GM12872 (cell line): ENCODE measurements around the gene IL1F10.

Source experiments
- TF ChIP-seq, protein P1 (sequence below): IDR thresholded peaks from 3 replicates; pipeline ENCODE4 v1.5.1; 2011; ENCODE audit warnings: low read depth, mild to moderate bottlenecking, low read length, moderate library complexity; ENCODE audit not compliant: insufficient read depth

Gene IL1F10

DNA sequence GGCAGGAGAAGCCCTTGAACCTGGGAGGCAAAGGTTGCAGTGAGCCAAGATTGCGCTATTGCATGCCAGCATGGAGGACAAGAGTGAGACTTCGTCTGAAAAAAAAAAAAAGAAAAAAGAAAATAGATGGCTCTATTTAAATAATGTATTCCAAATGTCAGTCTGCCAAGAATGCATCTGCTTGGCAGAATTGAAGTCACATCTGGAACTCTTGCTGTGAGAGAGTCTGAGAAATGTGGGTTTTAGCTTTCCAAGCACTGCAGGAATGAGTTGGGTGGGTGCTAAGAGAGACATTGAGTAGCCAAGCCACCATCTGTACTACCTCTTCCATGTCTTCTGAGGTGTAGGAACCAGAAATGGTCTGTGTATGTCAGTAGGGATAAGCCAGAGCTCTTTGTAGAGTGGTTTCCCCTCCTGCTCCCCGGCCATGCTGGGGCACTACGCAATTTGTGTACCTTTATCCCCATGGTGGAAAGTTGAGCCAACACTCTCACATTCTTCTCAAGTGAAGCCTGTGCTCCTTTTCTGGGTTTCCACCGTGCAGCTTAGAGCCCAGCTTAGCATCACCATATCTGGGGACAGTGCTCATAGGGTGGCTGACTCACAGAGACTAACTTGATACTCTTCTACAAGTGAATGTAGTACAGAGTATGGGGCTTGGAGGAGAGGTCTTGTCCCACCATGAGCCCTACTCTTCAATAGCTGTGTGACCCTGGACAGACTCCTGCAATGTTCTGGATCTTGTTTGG lies 25.3 kb downstream of the IL1F10 start:
- TF ChIP-seq, protein P1, sequence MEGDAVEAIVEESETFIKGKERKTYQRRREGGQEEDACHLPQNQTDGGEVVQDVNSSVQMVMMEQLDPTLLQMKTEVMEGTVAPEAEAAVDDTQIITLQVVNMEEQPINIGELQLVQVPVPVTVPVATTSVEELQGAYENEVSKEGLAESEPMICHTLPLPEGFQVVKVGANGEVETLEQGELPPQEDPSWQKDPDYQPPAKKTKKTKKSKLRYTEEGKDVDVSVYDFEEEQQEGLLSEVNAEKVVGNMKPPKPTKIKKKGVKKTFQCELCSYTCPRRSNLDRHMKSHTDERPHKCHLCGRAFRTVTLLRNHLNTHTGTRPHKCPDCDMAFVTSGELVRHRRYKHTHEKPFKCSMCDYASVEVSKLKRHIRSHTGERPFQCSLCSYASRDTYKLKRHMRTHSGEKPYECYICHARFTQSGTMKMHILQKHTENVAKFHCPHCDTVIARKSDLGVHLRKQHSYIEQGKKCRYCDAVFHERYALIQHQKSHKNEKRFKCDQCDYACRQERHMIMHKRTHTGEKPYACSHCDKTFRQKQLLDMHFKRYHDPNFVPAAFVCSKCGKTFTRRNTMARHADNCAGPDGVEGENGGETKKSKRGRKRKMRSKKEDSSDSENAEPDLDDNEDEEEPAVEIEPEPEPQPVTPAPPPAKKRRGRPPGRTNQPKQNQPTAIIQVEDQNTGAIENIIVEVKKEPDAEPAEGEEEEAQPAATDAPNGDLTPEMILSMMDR, result no peak

DNA sequence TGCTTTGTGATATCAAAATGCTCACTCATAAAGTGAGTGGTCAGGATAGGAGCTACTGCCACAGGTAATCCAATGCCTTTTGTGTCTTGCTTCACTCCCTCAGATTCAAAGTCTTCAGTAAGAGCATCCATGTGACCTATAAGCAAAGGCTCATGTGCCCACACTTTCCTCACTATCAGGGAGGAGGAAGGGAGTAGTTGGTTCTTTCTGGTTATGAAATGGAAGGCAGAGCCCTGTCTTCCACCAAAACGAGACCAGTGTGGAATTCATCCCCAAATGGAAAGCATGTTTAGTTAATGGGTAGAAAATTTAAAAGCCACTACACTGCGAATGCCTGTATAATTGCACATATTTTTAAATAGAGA lies 25.8 kb downstream of the IL1F10 start:
- TF ChIP-seq, protein P1, result no peak

DNA sequence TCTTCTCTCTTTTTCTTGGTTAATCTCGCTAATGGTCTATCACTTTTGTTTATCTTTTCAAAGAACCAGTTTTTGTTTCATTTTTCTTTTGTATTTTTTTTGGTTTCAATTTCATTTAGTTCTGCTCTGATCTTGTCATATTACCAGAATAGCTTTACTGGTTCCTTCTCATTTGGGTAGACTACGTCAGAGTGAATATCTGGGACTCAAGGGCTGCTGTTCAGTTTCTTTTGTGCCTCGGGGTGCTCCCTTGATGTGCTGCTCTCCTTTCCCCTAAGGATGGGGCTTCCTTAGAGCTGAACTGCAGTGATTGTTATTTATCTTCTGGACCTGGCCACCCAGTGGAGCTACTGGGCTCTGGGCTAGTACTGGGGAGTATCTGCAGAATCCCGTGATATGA lies 30.3 kb downstream of the IL1F10 start:
- TF ChIP-seq, protein P1, result no peak

DNA sequence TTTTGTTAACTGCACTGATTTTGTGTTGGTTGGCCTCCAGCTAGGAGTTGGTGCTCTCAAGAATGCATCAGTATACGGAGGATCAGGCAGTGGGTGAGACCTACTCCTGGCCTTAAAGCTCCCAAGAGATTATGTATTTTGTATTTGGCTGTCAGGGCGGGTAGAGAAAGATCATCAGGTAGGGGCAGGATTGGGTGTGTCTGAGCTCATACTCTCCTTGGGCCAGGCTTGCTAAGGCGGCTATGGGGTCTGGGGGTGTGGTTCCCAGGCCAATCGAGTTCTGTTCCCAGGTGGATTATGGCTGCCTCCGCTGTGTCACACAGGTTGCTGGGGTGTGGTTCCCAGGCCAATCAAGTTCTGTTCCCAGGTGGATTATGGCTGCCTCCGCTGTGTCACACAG lies 30.8 kb downstream of the IL1F10 start:
- TF ChIP-seq, protein P1, result no peak

DNA sequence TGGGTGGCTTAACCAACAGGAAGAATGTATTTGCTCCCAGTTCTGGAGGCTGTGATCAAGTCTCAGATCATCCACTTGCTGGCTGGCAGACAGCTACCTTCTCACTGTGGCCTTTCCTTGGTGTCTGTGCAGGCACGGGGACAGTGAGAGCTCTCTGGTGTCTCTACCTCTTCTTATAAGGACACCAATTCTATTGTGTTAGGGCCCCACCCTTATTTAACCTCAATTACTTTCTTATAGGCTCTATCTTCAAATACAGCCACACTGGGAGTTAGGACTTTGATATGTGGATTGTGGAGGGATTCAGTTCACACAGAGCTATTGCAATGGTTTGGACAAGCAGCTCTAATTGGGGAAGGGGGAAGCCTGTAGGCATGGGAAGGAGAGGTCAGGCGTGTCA lies 34.4 kb downstream of the IL1F10 start:
- TF ChIP-seq, protein P1, result no peak

DNA sequence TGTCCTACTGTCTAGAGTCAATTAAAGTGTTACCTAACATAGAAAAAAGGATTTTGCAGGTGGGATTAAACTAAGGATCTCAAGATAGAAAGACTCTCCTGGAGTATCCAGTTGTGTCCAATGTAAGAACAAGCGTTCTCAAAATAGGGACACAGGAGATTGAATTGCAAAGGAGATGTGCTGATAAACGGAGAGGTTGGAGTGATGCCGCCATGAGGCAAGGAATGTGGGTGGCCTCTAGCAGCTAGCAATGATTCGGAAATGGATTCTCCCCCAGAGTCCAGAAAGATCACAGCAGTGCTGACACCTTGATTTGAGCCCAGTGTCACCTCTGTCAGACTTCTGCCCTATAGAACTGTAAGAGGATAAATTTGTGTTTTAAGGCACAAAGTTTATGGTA lies 35.5 kb downstream of the IL1F10 start:
- TF ChIP-seq, protein P1, result no peak

DNA sequence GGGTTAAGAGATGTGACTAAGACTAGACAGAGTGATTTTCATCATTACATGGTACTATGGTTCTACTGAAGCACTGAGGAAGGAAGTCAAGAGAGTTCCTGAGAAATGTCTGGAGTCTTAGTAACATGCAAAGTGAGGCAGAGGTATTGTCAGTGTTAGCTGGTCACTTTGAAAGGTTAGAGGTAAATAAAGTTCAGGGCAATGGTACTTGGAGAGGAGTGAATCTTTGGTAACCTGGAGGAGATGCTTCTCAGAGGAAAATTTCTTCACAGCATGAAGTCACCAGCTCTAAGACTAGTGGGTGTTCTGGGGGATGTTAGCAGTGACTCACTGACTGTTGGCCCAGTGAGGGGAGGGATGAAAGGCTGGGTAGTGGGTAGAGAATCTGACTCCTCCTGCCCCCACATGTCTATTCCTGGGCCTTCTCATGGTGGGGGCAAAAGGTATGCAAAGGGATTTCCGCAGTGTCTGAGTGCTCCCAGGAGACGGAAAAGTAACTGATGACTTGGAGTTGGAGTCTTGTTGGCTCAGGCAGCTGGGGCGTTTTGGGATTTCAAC lies 36.4 kb downstream of the IL1F10 start:
- TF ChIP-seq, protein P1, result no peak
